Measurements from ENCODE around the gene TC2N.
A peak's percentile ranks its signal among the peaks of the same experiment; 100 is the strongest.
"Not testable (repeated sequence)": the region's sequence is repeated elsewhere in the genome, so short reads cannot be mapped to it uniquely, and the experiment has no call there.

Gene TC2N

DNA sequence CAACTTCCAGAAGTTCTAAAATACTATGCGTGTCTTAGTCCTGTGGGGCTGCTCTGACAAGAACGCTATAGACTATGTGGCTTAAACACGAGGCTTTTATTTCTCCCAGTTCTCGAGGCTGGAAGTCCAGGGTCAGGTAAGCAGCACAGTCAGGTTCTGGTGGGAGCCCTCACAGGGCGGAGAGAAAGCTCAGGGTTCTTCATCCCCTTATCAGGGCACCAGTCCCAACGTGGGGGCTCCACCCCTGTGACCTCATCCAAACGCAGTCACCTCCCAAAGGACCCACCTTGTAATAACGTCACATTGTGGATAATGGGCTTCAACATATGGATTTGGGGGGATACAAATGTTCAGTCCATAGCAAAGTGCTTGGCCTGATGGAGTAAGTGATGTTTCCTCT is 37.1 kb upstream of the TC2N start:
- TF ChIP-seq, protein P1, sequence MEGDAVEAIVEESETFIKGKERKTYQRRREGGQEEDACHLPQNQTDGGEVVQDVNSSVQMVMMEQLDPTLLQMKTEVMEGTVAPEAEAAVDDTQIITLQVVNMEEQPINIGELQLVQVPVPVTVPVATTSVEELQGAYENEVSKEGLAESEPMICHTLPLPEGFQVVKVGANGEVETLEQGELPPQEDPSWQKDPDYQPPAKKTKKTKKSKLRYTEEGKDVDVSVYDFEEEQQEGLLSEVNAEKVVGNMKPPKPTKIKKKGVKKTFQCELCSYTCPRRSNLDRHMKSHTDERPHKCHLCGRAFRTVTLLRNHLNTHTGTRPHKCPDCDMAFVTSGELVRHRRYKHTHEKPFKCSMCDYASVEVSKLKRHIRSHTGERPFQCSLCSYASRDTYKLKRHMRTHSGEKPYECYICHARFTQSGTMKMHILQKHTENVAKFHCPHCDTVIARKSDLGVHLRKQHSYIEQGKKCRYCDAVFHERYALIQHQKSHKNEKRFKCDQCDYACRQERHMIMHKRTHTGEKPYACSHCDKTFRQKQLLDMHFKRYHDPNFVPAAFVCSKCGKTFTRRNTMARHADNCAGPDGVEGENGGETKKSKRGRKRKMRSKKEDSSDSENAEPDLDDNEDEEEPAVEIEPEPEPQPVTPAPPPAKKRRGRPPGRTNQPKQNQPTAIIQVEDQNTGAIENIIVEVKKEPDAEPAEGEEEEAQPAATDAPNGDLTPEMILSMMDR (IDR thresholded peaks at IDR 0.05; ENCODE audit: insufficient read depth, low read depth, low read length, missing control alignments) = no peak
- H3K4me3 ChIP-seq (ENCODE audit: low read length) = no peak overlapping the region
- no peak for DNase-seq (ENCODE audit: low read depth)

DNA sequence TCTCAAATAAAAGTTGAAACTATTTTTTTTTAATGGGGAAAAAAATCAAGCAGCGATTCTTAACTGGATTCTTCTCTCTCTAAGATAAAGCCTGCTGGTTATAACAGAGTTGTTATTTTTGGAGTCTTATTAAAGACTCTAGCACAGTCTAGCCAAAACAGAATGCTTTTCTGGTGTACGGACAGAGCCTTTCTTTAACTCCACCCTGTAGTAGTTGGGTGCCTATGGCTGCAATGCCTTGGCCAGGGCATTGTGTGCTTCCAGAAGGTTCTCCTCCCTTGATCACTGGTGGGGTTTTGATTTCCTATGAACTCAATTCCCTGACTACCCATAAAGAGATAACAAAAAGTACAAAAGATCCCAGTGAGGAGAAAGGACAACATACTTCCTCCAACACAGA is 35.7 kb upstream of the TC2N start:
- no peak overlapping the region for H3K4me3 ChIP-seq (ENCODE audit: low read length)
- DNase-seq (ENCODE audit: low read depth) = no peak
- TF ChIP-seq, protein P1 (IDR thresholded peaks at IDR 0.05; ENCODE audit: insufficient read depth, low read depth, low read length, missing control alignments) = no peak

DNA sequence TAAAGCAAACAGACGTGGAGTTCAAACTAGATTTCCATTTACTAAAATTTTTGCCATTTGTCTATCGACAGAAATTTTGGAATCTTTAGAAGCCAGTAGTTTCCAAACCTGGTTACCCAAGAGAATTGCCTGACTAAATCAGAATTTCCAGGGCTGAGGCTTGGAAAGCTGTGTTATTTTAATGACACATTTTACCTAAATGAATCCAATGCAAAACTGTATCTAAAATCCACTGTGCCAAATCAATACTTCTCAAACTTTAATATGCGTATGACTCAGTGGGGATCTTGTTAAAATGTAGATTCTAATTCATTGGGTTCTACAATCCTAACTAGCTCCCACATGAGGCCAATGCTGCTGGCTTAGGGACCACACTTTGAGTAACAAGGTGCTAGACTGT is 35.0 kb upstream of the TC2N start:
- DNase-seq (ENCODE audit: low read depth) = no peak
- TF ChIP-seq, protein P1 (IDR thresholded peaks at IDR 0.05; ENCODE audit: insufficient read depth, low read depth, low read length, missing control alignments) = no peak
- no peak overlapping the region for H3K4me3 ChIP-seq (ENCODE audit: low read length)

DNA sequence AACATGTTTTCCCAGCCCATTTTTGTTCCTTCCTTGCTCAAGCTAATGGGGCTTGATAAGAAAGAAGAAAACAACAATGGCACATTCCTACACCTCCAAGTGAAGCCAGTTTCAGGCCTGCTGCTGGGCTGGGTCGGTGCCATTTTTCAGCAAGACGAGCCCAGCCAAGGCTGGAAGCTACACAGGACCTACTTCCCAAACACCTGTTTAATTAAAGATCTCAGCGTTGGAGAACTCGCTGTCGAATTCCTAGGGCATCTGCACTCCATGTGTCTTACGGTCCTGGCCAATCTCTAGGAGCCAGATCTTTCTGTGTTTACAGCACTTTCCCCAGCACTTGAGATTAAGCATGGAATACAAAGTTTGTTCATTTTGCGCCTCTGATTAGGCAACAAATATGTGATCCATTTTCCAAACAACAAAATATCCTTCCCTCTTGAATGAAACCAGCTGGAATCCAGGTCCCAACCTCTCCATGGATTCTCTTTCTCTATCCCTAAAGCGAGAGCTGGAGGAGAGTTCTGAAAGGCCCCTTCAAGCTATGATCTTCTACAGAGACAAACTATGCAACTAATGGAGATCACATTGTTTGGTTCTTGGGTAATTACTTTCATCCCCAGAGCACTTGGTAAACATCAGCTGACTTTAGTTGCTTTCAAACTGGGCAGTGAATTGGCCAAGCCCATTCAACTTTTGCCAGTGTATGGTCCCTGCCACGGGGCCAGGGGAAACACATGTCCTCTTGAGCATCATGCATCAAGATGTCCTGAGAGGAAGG is 34.3 kb upstream of the TC2N start:
- no peak overlapping the region for H3K4me3 ChIP-seq (ENCODE audit: low read length)
- TF ChIP-seq, protein P1 (IDR thresholded peaks at IDR 0.05; ENCODE audit: insufficient read depth, low read depth, low read length, missing control alignments) = no peak
- DNase-seq (ENCODE audit: low read depth) = no peak

DNA sequence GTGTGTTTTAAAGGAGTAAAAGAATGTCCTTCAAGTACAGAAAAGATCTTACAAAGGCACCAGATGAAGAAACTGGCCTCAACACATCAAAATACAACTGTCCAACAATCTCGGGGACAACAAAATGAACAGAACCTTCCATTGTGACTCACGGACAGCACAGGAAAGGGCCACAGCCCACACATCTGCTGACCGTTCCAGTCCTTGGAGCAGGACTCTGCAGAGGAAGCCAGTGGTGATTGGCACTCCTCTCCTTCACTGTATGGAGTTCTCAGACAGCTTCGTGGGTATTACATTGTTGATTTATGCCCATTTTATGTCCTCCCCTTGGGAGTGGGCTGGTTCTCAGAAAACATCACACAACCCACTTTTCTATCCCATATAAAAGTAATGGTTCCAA is 32.5 kb upstream of the TC2N start:
- H3K4me3 ChIP-seq (ENCODE audit: low read length) = no peak overlapping the region
- DNase-seq (ENCODE audit: low read depth) = no peak
- TF ChIP-seq, protein P1 (IDR thresholded peaks at IDR 0.05; ENCODE audit: insufficient read depth, low read depth, low read length, missing control alignments) = no peak

DNA sequence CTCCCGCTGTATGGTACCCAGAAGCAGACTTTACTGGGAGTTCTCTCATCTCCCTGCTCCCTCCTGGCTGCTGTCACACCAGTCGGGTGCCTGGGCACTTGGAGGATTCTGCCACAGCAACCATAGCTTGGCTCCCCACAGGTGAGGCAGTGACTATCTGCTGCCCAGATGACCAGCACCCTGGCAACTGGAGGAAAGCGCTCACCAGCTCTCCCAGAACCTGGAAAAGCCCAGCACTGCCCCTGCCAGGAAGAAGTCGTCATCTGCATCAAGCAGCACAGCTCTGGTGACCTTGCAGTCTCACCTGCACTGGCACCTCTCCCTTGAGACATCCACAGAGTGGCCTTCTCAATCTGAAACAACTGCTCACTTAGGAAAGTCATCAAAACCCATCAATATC is 31.9 kb upstream of the TC2N start:
- H3K4me3 ChIP-seq (ENCODE audit: low read length) = no peak overlapping the region
- TF ChIP-seq, protein P1 (IDR thresholded peaks at IDR 0.05; ENCODE audit: insufficient read depth, low read depth, low read length, missing control alignments) = peak; percentile 49
- DNase-seq (ENCODE audit: low read depth) = peak; percentile 42

DNA sequence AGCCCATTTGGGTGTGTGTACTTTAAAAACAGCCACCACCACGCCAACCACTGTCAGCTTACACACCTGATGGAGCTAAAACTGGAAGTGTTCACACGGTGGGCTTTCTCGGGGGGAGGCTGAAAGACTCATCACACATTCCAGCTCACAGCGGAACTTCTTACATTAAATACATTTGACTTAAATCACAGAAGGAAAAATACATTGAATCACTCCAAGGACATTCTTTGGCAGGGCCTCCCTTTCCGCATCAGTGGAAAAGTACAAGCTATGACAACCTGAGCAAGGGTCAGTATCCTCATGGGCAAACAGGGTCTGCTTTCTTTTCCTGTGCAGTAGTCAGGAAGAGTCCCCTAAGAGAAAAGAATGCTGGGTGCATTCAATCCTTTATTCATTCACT is 31.0 kb upstream of the TC2N start:
- no peak overlapping the region for H3K4me3 ChIP-seq (ENCODE audit: low read length)
- TF ChIP-seq, protein P1 (IDR thresholded peaks at IDR 0.05; ENCODE audit: insufficient read depth, low read depth, low read length, missing control alignments) = no peak
- no peak for DNase-seq (ENCODE audit: low read depth)

DNA sequence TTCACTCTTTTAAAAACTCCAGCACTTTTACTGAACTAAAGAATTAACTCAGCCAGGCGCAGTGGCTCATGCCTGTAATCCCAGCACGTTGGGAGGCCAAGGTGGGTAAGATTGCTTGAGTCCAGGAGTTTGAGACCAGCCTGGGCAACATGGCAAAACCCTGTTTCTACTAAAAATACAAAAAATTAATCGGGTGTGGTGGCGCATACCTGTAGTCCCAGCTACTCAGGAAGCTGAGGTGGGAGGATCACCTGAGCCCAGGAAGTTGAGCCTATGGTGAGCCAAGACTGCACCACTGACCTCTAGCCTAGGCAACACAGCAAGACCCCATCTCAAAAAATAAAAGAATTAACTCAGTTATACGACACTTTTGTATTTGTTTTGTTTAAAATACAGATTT is 30.4 kb upstream of the TC2N start:
- not testable (repeated sequence) for DNase-seq (ENCODE audit: low read depth); H3K4me3 ChIP-seq (ENCODE audit: low read length)

Measured in epithelial cell of esophagus (primary cell).